A549 (cell line): ENCODE measurements around the gene KATNAL1. TPM values are rescaled to one million over a fixed set of nuclear protein-coding genes. Genes with fewer than 3 reads are reported as not detected.

Source experiments
- ATAC-seq, 2 experiments: fragments of 200-7000 bp in 1 of 2; fragments of >200 bp in 1 of 2; cut with Nextera tagmentation in 1 of 2; cut with Tn5 transposase in 1 of 2; 3 replicates each; pipeline versions ENCODE4 v1.8.0 to v1.9.1; 2018 to 2020; ENCODE audit warnings: mild to moderate bottlenecking in 1 of 2, moderate library complexity in 1 of 2
- CTCF ChIA-PET: fragments of 300-600 bp; sonication (Branson Sonifier 250); formaldehyde crosslinking; extraction: SDS; loops from one replicate; lab custom pipeline; 2021; ENCODE audit warnings: antibody characterized with exemption, inconsistent platforms; lab: Yijun Ruan, JAX
- POLR2A ChIA-PET: fragments of 350-600 bp; formaldehyde crosslinking; extraction: SDS; loops from one replicate; lab custom pipeline; 2021; ENCODE audit warnings: antibody characterized with exemption, inconsistent platforms; lab: Yijun Ruan, JAX
- DNase-seq, 2 experiments: peaks; one replicate each; pipeline versions ENCODE4 v3.0.0 to v3.0.0-alpha.2; 2011 to 2016; ENCODE audit warnings: low read depth in 1 of 2, low spot score in 1 of 2
- FAIRE-seq: peaks from 2 replicates; lab custom pipeline; 2011; peaks lifted over from hg19 to GRCh38; lab: Jason Lieb, UNC
- H3K27ac ChIP-seq, 2 experiments: fragments of >200 bp; sonication (Bioruptor Twin); formaldehyde crosslinking; 3 replicates each; pipeline ENCODE4 v1.5.1; 2016 to 2017
- H3K4me1 ChIP-seq: fragments of >200 bp; sonication (Bioruptor Twin); formaldehyde crosslinking; 3 replicates; pipeline ENCODE4 v1.6.1; 2016
- H3K4me2 ChIP-seq: fragments of >200 bp; sonication (Bioruptor Twin); formaldehyde crosslinking; 3 replicates; pipeline ENCODE4 v1.6.1; 2016
- H3K4me3 ChIP-seq: fragments of >200 bp; sonication (Bioruptor Twin); formaldehyde crosslinking; 3 replicates; pipeline ENCODE4 v1.5.1; 2016
- H3K9me3 ChIP-seq: fragments of >200 bp; sonication (Bioruptor Twin); formaldehyde crosslinking; 3 replicates; pipeline ENCODE4 v1.6.1; 2016
- ATOH8 ChIP-seq: fragments of 250-450 bp; sonication (Bioruptor Pico); IDR thresholded peaks from 2 replicates; pipeline ENCODE4 v1.5.0; 2020; ENCODE audit warnings: low read depth, mild to moderate bottlenecking, moderate library complexity
- CBX2 ChIP-seq: fragments of 200-600 bp; sonication (generic); IDR thresholded peaks from 2 replicates; pipeline ENCODE4 v1.6.1; 2016; ENCODE audit warnings: low read depth, mild to moderate bottlenecking, borderline replicate concordance
- CBX8 ChIP-seq: fragments of 200-600 bp; sonication (generic); IDR thresholded peaks from 2 replicates; pipeline ENCODE4 v1.6.1; 2016
- CHD2 ChIP-seq: fragments of 150-350 bp; IDR thresholded peaks from 2 replicates; pipeline ENCODE4 v1.6.1; 2014; ENCODE audit warnings: low read length; ENCODE audit not compliant: partially characterized antibody
- CHD4 ChIP-seq: fragments of 200-600 bp; sonication (generic); IDR thresholded peaks from 2 replicates; pipeline ENCODE4 v1.6.1; 2016; ENCODE audit warnings: antibody characterized with exemption, mild to moderate bottlenecking, borderline replicate concordance
- CTCF ChIP-seq: fragments of >200 bp; sonication (Bioruptor Twin); formaldehyde crosslinking; IDR thresholded peaks from 3 replicates; pipeline ENCODE4 v1.5.1; 2016
- EHF ChIP-seq: fragments of 250-450 bp; sonication (Bioruptor Pico); IDR thresholded peaks from 2 replicates; pipeline ENCODE4 v1.5.0; 2020; ENCODE audit warnings: mild to moderate bottlenecking
- ESRRA ChIP-seq: fragments of 150-350 bp; IDR thresholded peaks from 2 replicates; pipeline ENCODE4 v1.6.1; 2014; ENCODE audit warnings: mild to moderate bottlenecking, low read length, borderline replicate concordance
- FOSB ChIP-seq: fragments of 250-450 bp; sonication (Bioruptor Pico); IDR thresholded peaks from 2 replicates; pipeline ENCODE4 v1.5.0; 2020; ENCODE audit warnings: mild to moderate bottlenecking, moderate library complexity
- FOXS1 ChIP-seq: fragments of 250-450 bp; sonication (Bioruptor Pico); IDR thresholded peaks from 2 replicates; pipeline ENCODE4 v1.5.0; 2020; ENCODE audit warnings: mild to moderate bottlenecking, moderate library complexity
- GATA3 ChIP-seq: IDR thresholded peaks from 2 replicates; pipeline ENCODE4 v1.6.1; 2012; ENCODE audit warnings: borderline replicate concordance
- HOXA7 ChIP-seq: fragments of 250-450 bp; sonication (Bioruptor Pico); IDR thresholded peaks from 2 replicates; pipeline ENCODE4 v1.5.0; 2020; ENCODE audit warnings: mild to moderate bottlenecking, moderate library complexity
- KDM1A ChIP-seq: fragments of 200-600 bp; sonication (generic); IDR thresholded peaks from 2 replicates; pipeline ENCODE4 v1.6.1; 2016; ENCODE audit warnings: low read depth, mild to moderate bottlenecking
- MAFK ChIP-seq: fragments of 450-650 bp; IDR thresholded peaks from 2 replicates; pipeline ENCODE4 v1.6.1; 2014; ENCODE audit not compliant: partially characterized antibody
- MAX ChIP-seq: IDR thresholded peaks from 2 replicates; pipeline ENCODE4 v1.6.1; 2012
- NFE2L2 ChIP-seq: fragments of 150-350 bp; conservative IDR thresholded peaks from 2 replicates; pipeline ENCODE4 v1.6.1; 2014; ENCODE audit warnings: low read length
- NR3C1 ChIP-seq: fragments of >200 bp; sonication (Bioruptor Twin); formaldehyde crosslinking; IDR thresholded peaks from 3 replicates; pipeline ENCODE4 v1.6.1; 2017
- PHF8 ChIP-seq: fragments of 200-600 bp; sonication (generic); IDR thresholded peaks from 2 replicates; pipeline ENCODE4 v1.6.1; 2016; ENCODE audit warnings: low read depth, mild to moderate bottlenecking, antibody characterized with exemption, moderate library complexity, borderline replicate concordance
- REST ChIP-seq: fragments of 200-600 bp; sonication (generic); IDR thresholded peaks from 2 replicates; pipeline ENCODE4 v1.6.1; 2016; ENCODE audit warnings: antibody characterized with exemption, mild to moderate bottlenecking, moderate library complexity
- ZC3H11A ChIP-seq: fragments of 450-650 bp; IDR thresholded peaks from 2 replicates; pipeline ENCODE4 v1.6.1; 2014; ENCODE audit warnings: antibody characterized with exemption, mild to moderate bottlenecking
- ZFP36 ChIP-seq: fragments of 450-650 bp; IDR thresholded peaks from 2 replicates; pipeline ENCODE4 v1.6.1; 2014; ENCODE audit warnings: borderline replicate concordance; ENCODE audit not compliant: partially characterized antibody
- ZNF302 ChIP-seq: fragments of 250-450 bp; sonication (Bioruptor Pico); IDR thresholded peaks from 2 replicates; pipeline ENCODE4 v1.9.0; 2021; ENCODE audit warnings: inconsistent platforms, mild to moderate bottlenecking, moderate library complexity
- ZSCAN20 ChIP-seq: fragments of 250-450 bp; sonication (Bioruptor Pico); IDR thresholded peaks from 2 replicates; pipeline ENCODE4 v1.8.0; 2022; ENCODE audit warnings: mild to moderate bottlenecking, moderate library complexity
- WGBS: methylation state at CpG from one replicate; pipeline ENCODE4 v1.1.6; 2017; ENCODE audit errors: missing lambda C conversion rate; 5-methylcytosine and 5-hydroxymethylcytosine counted together
- polyA plus RNA-seq, 4 experiments: library from polyadenylated mRNA; depleted of rRNA in 3 of 4; stranded (reverse); fragments of >200 nt; fragmentation: RNase III in 1 of 4; extraction: RNeasy Plus Mini Kit Qiagen cat#74134 plus additional on column Dnase treatment in 1 of 4; gene quantifications; 2 replicates in 3 of 4; 3 replicates in 1 of 4; pipeline ENCODE4 v1.2.3, GENCODE V29; 2011 to 2017
- TF ChIP-seq, protein P1 (sequence below): IDR thresholded peaks from 2 replicates; pipeline ENCODE4 v1.6.1; 2012
- TF ChIP-seq, protein P2 (sequence below): fragments of 250-450 bp; sonication (Bioruptor Pico); IDR thresholded peaks from 2 replicates; pipeline ENCODE4 v1.5.0; 2021; ENCODE audit warnings: mild to moderate bottlenecking, moderate library complexity, borderline replicate concordance

KATNAL1 gene
- polyA plus RNA-seq, 2 of the 4 experiments (the other 2 are of a cell fraction), result 7.9 to 10.5 TPM

DNA sequence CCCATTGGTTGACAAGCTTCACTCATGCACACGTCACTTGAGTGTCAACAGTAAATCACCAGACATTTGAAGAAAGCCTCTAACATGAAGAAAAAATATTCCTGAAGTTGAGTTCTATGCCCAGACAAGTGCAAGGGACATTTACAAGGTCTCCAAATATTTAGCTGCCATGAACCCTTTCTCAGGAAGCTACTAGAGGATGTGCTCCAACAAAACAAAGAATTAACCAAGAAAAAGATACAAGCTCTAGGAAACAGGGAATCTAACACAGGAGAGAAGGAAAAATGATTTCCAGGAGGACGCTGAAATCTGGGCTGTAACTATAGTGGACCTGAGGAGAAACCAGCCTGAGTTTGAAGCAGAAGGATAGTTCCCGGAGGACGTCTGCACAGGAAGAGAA, 45.7 kb upstream of the KATNAL1 start:
- DNase-seq, result no peak
- no peak for FAIRE-seq
- CTCF ChIA-PET, result interaction anchor here (0.6 kb wide), 1 partner anchor 163 kb away, joined by 3 read pairs; no protein-coding TSS in a partner anchor
- H3K4me1 ChIP-seq, result no peaks in the 10 kb centered on the region
- H3K4me3 ChIP-seq, result no peak overlapping the region
- peaks cover 8% of the 10 kb centered on the region; the same call in 1 of the 3 replicates for H3K9me3 ChIP-seq
- TF ChIP-seq CBX2, result no peak
- no peak for TF ChIP-seq EHF (CRISPR knock-in tag)
- TF ChIP-seq MAFK, result no peak
- TF ChIP-seq NR3C1, result no peak
- no peak for TF ChIP-seq CTCF
- no peak for TF ChIP-seq KDM1A
- no peak for TF ChIP-seq GATA3
- TF ChIP-seq CBX8, result no peak
- no peak for TF ChIP-seq ESRRA
- no peak for TF ChIP-seq MAX
- TF ChIP-seq ZSCAN20 (CRISPR knock-in tag), result no peak
- no peak for TF ChIP-seq ATOH8 (CRISPR knock-in tag)
- TF ChIP-seq CHD4, result no peak
- no peak for TF ChIP-seq ZFP36
- TF ChIP-seq NFE2L2, result no peak
- no peak for TF ChIP-seq PHF8
- TF ChIP-seq HOXA7, result no peak
- TF ChIP-seq ZC3H11A, result no peak
- no peak for TF ChIP-seq REST
- TF ChIP-seq, all 56 proteins: peak for 0
- ATAC-seq, result no peak
- no peak overlapping the region for H3K4me2 ChIP-seq
- WGBS, result 65% methylated on average over 4 of the region's 4 CpGs
- no peak overlapping the region for H3K27ac ChIP-seq
- POLR2A ChIA-PET, result no interaction called here

DNA sequence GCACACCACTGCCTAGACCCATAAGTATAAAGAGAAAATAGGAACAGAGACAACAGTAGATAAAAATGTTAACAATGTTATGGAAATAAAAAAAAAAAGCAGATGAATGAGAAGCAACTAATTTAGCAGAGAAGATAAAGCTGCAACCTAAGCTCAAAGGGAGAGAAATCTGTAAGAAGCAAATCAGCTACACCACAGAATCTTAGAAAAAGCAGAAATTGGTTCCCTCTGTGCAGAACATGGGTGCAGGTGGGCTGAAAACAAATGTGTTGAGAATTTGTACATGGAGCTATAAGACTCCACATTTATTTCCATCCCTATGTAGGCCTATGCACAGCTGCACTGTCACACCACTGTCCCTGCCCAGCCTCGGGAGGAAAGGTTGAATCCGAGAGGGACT, 44.8 kb upstream of the KATNAL1 start:
- ChIA-PET CTCF (interaction anchor here (0.6 to 1.1 kb wide), 2 partner anchors 10 to 450 kb away, joined by 3 to 4 read pairs; no protein-coding TSS in a partner anchor), POLR2A (no interaction called here)
- ATAC-seq, result no peak
- Histone ChIP-seq H3K27ac (no peak overlapping the region), H3K4me3 (no peak overlapping the region), H3K9me3 (peaks cover 8% of the 10 kb centered on the region; the same call in 1 of the 3 replicates), H3K4me2 (no peak overlapping the region), H3K4me1 (no peaks in the 10 kb centered on the region)
- WGBS, result 4% methylated on average over 2 of the region's 2 CpGs
- no peak for FAIRE-seq
- DNase-seq, result no peak
- TF ChIP-seq CHD2, result no peak
- no peak for TF ChIP-seq PHF8
- TF ChIP-seq, protein P1, sequence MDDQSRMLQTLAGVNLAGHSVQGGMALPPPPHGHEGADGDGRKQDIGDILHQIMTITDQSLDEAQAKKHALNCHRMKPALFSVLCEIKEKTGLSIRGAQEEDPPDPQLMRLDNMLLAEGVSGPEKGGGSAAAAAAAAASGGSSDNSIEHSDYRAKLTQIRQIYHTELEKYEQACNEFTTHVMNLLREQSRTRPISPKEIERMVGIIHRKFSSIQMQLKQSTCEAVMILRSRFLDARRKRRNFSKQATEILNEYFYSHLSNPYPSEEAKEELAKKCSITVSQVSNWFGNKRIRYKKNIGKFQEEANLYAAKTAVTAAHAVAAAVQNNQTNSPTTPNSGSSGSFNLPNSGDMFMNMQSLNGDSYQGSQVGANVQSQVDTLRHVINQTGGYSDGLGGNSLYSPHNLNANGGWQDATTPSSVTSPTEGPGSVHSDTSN, result no peak
- TF ChIP-seq FOXS1 (CRISPR knock-in tag), result no peak
- no peak for TF ChIP-seq FOSB
- no peak for TF ChIP-seq KDM1A
- TF ChIP-seq EHF (CRISPR knock-in tag), result no peak
- TF ChIP-seq ZNF302, result no peak
- no peak for TF ChIP-seq NR3C1
- TF ChIP-seq, protein P2, sequence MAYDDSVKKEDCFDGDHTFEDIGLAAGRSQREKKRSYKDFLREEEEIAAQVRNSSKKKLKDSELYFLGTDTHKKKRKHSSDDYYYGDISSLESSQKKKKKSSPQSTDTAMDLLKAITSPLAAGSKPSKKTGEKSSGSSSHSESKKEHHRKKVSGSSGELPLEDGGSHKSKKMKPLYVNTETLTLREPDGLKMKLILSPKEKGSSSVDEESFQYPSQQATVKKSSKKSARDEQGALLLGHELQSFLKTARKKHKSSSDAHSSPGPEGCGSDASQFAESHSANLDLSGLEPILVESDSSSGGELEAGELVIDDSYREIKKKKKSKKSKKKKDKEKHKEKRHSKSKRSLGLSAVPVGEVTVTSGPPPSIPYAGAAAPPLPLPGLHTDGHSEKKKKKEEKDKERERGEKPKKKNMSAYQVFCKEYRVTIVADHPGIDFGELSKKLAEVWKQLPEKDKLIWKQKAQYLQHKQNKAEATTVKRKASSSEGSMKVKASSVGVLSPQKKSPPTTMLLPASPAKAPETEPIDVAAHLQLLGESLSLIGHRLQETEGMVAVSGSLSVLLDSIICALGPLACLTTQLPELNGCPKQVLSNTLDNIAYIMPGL (CRISPR knock-in tag), result no peak
- no peak for TF ChIP-seq MAX
- TF ChIP-seq ATOH8 (CRISPR knock-in tag), result no peak
